Measurements from ENCODE around the gene RC3H1. TPM values are rescaled to one million over a fixed set of nuclear protein-coding genes. Genes with fewer than 3 reads are reported as not detected.
A peak's percentile ranks its signal among the peaks of the same experiment; 100 is the strongest.

Gene RC3H1
- total RNA-seq, 1 donor: 30.7 TPM

DNA sequence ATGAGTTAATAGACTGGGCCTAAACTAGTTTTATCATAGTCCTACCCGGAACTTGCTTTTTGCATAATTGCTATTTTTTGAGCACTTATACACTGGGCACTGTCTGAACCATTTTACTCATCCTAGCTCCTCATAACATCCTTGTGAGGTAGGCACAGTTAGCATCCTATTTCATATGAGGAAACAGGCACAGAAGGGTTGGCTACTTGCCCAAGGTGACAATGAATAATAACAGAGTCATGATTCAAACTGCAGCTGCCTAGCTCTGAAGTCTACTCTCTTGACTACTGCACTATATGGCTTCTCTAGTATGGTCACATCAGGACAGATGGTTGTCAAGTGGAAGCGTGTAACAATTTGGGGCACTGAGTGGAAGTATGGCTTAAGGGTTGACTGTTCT, 18.2 kb upstream of the RC3H1 start:
- TF ChIP-seq, protein P1, sequence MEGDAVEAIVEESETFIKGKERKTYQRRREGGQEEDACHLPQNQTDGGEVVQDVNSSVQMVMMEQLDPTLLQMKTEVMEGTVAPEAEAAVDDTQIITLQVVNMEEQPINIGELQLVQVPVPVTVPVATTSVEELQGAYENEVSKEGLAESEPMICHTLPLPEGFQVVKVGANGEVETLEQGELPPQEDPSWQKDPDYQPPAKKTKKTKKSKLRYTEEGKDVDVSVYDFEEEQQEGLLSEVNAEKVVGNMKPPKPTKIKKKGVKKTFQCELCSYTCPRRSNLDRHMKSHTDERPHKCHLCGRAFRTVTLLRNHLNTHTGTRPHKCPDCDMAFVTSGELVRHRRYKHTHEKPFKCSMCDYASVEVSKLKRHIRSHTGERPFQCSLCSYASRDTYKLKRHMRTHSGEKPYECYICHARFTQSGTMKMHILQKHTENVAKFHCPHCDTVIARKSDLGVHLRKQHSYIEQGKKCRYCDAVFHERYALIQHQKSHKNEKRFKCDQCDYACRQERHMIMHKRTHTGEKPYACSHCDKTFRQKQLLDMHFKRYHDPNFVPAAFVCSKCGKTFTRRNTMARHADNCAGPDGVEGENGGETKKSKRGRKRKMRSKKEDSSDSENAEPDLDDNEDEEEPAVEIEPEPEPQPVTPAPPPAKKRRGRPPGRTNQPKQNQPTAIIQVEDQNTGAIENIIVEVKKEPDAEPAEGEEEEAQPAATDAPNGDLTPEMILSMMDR (IDR thresholded peaks at IDR 0.05; ENCODE audit: insufficient read depth, low read depth, low read length): no peak
- DNase-seq (ENCODE audit: low read depth): no peak
- no peak overlapping the region for H3K4me3 ChIP-seq (ENCODE audit: low read depth, low read length)

DNA sequence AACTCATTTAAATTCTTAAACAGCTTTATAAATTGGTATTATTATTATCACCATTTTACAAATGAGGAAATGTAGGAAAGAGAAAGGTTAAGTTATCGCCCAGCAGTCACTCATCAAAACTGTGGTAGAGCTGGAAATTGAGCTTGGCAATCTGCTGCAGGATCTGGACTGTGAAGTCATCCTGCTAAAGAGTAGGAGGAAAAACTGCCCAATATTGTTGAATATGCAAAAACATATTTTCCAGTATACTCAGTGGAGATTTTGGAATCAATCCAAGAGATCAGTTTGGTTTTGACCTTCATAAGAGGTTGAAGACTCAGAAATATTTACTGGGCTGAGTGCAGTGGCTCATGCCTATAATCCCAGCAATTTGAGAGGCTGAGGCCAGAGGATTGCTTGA, 16.9 kb upstream of the RC3H1 start:
- no peak overlapping the region for H3K4me3 ChIP-seq (ENCODE audit: low read depth, low read length)
- no peak for DNase-seq (ENCODE audit: low read depth)
- TF ChIP-seq, protein P1 (IDR thresholded peaks at IDR 0.05; ENCODE audit: insufficient read depth, low read depth, low read length): no peak

DNA sequence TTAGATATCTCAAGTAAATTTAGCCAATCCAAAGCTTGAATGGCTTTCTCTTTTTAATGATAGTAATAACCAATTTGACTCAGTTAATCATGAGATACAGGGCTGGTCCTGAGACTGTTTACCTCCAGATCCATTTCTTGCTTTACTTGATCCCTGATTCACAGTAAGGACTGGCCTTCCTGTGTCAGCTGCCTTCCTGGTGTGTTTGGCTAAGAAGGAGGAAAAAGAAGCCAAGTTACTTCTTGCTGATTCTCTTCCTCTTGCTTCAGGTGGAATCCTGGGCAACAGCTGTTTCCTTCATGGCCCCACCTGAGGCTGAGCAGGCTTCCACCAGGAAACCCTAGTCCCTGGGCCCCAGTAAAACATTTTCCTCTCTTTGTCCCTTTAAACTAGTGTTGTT, 14.6 kb upstream of the RC3H1 start:
- no peak for DNase-seq (ENCODE audit: low read depth)
- TF ChIP-seq, protein P1 (IDR thresholded peaks at IDR 0.05; ENCODE audit: insufficient read depth, low read depth, low read length): no peak
- no peak overlapping the region for H3K4me3 ChIP-seq (ENCODE audit: low read depth, low read length)

DNA sequence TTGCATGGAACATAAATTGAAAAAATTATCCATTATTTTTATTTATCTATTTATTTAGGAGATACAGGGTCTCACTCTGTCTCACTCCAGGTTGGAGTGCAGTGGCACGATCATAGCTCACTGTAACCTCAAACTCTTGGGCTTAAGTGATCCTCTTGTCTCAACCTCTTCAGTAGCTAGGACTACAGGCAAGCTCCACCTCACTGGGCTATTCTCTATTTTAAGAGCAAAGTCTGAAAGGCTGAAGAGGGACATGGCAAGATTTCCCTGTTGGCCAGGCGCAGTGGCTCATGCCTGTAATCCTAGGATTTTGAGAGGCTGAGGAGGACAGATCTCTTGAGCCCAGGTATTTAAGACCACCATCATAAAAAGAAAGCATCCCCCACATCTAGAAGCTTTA, 14.0 kb upstream of the RC3H1 start:
- DNase-seq (ENCODE audit: low read depth): no peak
- TF ChIP-seq, protein P1 (IDR thresholded peaks at IDR 0.05; ENCODE audit: insufficient read depth, low read depth, low read length): no peak

DNA sequence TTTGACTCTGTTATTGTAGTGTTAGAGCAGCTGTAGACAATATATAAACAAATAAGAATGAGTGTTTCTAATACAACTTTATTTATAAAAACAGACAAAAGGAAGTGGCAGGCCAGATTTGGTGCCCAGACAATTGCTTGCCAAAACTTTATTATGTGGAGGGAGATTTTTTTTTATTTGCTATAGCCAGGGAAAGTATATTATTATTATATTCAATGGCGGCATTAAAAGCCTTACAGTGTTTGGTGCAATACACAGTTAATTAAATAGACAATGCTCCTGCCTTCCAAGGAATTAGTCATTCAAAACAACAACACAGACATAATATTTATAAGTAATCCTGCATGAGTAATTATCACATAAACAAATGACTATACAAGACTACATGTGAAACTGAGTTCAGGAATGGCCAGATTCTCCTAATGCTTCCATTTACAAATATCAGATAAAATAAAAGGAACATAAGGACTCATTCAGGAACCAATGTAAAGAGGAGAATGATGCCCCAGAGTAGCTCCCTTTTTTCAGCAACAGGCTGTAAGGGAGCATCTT, 10.6 kb upstream of the RC3H1 start:
- no peak overlapping the region for H3K4me3 ChIP-seq (ENCODE audit: low read depth, low read length)
- DNase-seq (ENCODE audit: low read depth): peak; percentile 67
- TF ChIP-seq, protein P1 (IDR thresholded peaks at IDR 0.05; ENCODE audit: insufficient read depth, low read depth, low read length): no peak

More for the DNA sequence above, 14.0 kb upstream of the RC3H1 start:
- no peak overlapping the region for H3K4me3 ChIP-seq (ENCODE audit: low read depth, low read length)

DNA sequence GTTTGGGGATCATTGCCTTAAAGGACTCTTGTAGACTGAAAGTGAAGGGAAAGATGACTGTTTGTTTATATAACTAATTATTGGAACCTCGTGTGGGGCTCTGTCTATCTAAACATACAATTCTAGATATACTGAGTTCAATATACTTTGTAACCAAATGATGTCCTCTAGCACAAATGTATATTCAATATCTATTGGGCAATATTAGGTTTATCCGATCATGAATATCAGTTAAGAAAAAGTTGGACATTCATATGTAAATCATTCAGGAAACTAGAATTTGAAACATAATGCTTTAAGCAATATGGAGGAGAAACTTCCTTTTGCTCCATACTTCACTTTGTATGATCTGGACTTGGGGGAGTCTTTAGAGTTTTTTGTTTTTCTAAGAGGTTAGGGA, 8.9 kb upstream of the RC3H1 start:
- H3K4me3 ChIP-seq (ENCODE audit: low read depth, low read length): no peak overlapping the region
- TF ChIP-seq, protein P1 (IDR thresholded peaks at IDR 0.05; ENCODE audit: insufficient read depth, low read depth, low read length): no peak
- no peak for DNase-seq (ENCODE audit: low read depth)

DNA sequence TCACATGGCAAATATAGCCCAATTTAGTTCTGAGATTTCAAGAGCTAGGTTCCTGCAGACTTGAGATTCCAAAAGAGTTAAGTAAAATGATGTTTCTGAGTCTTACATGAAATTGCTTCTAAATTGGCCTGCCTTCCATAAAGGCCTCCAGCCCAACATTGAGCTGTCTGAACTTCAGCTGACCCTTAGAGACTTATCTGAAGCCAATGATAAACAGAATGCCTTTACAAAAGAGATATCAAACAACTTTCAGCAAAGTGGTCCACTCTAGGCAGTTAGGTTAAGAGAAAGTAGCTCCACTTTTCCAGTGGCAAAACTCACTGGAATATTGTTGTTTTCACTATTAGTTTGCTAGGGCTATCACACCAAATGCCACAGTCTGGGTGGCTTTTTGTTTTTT, 6.3 kb upstream of the RC3H1 start:
- DNase-seq (ENCODE audit: low read depth): no peak
- TF ChIP-seq, protein P1 (IDR thresholded peaks at IDR 0.05; ENCODE audit: insufficient read depth, low read depth, low read length): no peak
- no peak overlapping the region for H3K4me3 ChIP-seq (ENCODE audit: low read depth, low read length)

Measured in fibroblast of villous mesenchyme (primary cell).